Activated CD8-positive, alpha-beta memory T cell treated with anti-CD3 and anti-CD28 coated beads for 36 hours (primary cell): Measurements from ENCODE around the gene SARS2. TPM values are rescaled to one million over a fixed set of nuclear protein-coding genes. Genes with fewer than 3 reads are reported as not detected.
"Not testable (repeated sequence)": the region's sequence is repeated elsewhere in the genome, so short reads cannot be mapped to it uniquely, and the experiment has no call there.

ENCODE experiments used
- CTCF ChIA-PET: fragments of 350-600 bp; sonication (Branson Sonifier 250); formaldehyde crosslinking; loops from one replicate; lab custom pipeline; 2021; ENCODE audit warnings: antibody characterized with exemption; lab: Charles Lee
- POLR2A ChIA-PET: fragments of 350-600 bp; sonication (Branson Sonifier 250); formaldehyde crosslinking; loops from one replicate; lab custom pipeline; 2021; ENCODE audit warnings: antibody characterized with exemption; lab: Charles Lee
- total RNA-seq, 2 experiments: library from RNA; stranded (reverse); gene quantifications; one replicate each; pipeline ENCODE4 v1.2.3, GENCODE V29; 2021

SARS2 gene
- total RNA-seq, 2 experiments from 2014 or later = 41.7 to 47.3 TPM

GRCh38 chr19:38904581-38905539, 25.7 kb downstream of the SARS2 start:
- CTCF ChIA-PET = no interaction called here
- POLR2A ChIA-PET = interaction anchor here (0.6 kb wide), 1 partner anchor 9 kb away, joined by 5 read pairs; no protein-coding TSS in a partner anchor

GRCh38 chr19:38901683-38902082, 28.9 kb downstream of the SARS2 start:
- POLR2A ChIA-PET = no interaction called here

GRCh38 chr19:38900743-38901190, 29.8 kb downstream of the SARS2 start:
- POLR2A ChIA-PET = interaction anchor here (0.6 to 0.8 kb wide), 2 partner anchors 14 to 23 kb away, joined by 3 to 4 read pairs; partner anchors contain the start of gene RINL

More at GRCh38 chr19:38901683-38902082, 28.9 kb downstream of the SARS2 start:
- CTCF ChIA-PET = interaction anchor here (1.4 to 1.5 kb wide), 3 partner anchors 12 to 26 kb away, joined by 3 to 4 read pairs (median 3); no protein-coding TSS in a partner anchor

GRCh38 chr19:38900202-38900629, 30.3 kb downstream of the SARS2 start:
- POLR2A ChIA-PET = interaction anchor here (0.6 to 0.8 kb wide), 2 partner anchors 14 to 23 kb away, joined by 3 to 4 read pairs; partner anchors contain the start of gene RINL
- CTCF ChIA-PET = interaction anchor here (0.7 to 1.6 kb wide), 7 partner anchors 13 to 30 kb away, joined by 3 to 7 read pairs (median 3); partner anchors contain the start of genes MRPS12 and SARS2

More at GRCh38 chr19:38900743-38901190, 29.8 kb downstream of the SARS2 start:
- CTCF ChIA-PET = interaction anchor here (0.7 to 1.6 kb wide), 7 partner anchors 13 to 29 kb away, joined by 3 to 7 read pairs (median 3); partner anchors contain the start of genes MRPS12 and SARS2

- POLR2A ChIA-PET = interaction anchor here (0.6 kb wide), 2 partner anchors 35 to 230 kb away, joined by 3 to 6 read pairs; no protein-coding TSS in a partner anchor
- CTCF ChIA-PET = interaction anchor here (0.7 to 1.6 kb wide), 3 partner anchors 12 to 27 kb away, joined by 3 to 4 read pairs (median 3); no protein-coding TSS in a partner anchor
Measured at GRCh38 chr19:38899447-38900201, 30.9 kb downstream of the SARS2 start, which contains the start of the genes NFKBIB and SIRT2. Gene NFKBIB, plus strand, starts transcription at chr19:38899969. Its CDS starts 64 bp downstream, at chr19:38900033. Gene SIRT2, minus strand, starts transcription at chr19:38899618. Its CDS starts 97 bp downstream, at chr19:38899521.

- ChIA-PET CTCF (interaction anchor here (1.2 kb wide), 1 partner anchor 11 kb away, joined by 4 read pairs; no protein-coding TSS in a partner anchor), POLR2A (interaction anchor here (0.6 kb wide), 1 partner anchor 229 kb away, joined by 3 read pairs; no protein-coding TSS in a partner anchor)
Measured at GRCh38 chr19:38898788-38899446, 31.6 kb downstream of the SARS2 start.

GRCh38 chr19:38894968-38895367, 35.6 kb downstream of the SARS2 start:
- ChIA-PET POLR2A (interaction anchor here (0.7 kb wide), 1 partner anchor 18 kb away, joined by 3 read pairs; no protein-coding TSS in a partner anchor), CTCF (no interaction called here)

GRCh38 chr19:38893341-38893771, 37.2 kb downstream of the SARS2 start:
- POLR2A ChIA-PET = no interaction called here
- CTCF ChIA-PET = interaction anchor here (1.8 kb wide), 1 partner anchor 36 kb away, joined by 5 read pairs; the partner anchor contains the start of genes MRPS12 and SARS2

GRCh38 chr19:38892841-38893240, 37.7 kb downstream of the SARS2 start:
- CTCF ChIA-PET = interaction anchor here (1.8 kb wide), 1 partner anchor 37 kb away, joined by 5 read pairs; the partner anchor contains the start of genes MRPS12 and SARS2
- POLR2A ChIA-PET = no interaction called here

GRCh38 chr19:38891771-38892170, 38.8 kb downstream of the SARS2 start:
- POLR2A ChIA-PET = no interaction called here
- CTCF ChIA-PET = interaction anchor here (1.8 kb wide), 1 partner anchor 38 kb away, joined by 5 read pairs; the partner anchor contains the start of genes MRPS12 and SARS2

GRCh38 chr19:38890686-38891085, 39.9 kb downstream of the SARS2 start:
- CTCF ChIA-PET = no interaction called here
- POLR2A ChIA-PET = no interaction called here

GRCh38 chr19:38889803-38890202, 40.8 kb downstream of the SARS2 start:
- CTCF ChIA-PET = no interaction called here
- POLR2A ChIA-PET = no interaction called here

GRCh38 chr19:38888876-38889275, 41.7 kb downstream of the SARS2 start:
- ChIA-PET CTCF (interaction anchor here (3.2 kb wide), 1 partner anchor 11 kb away, joined by 17 read pairs; the partner anchor contains the start of gene RINL), POLR2A (no interaction called here)

GRCh38 chr19:38884691-38885090, 45.9 kb downstream of the SARS2 start:
- CTCF ChIA-PET = interaction anchor here (1.2 kb wide), 1 partner anchor 28 kb away, joined by 3 read pairs; no protein-coding TSS in a partner anchor

GRCh38 chr19:38883286-38883685, 47.3 kb downstream of the SARS2 start:
- CTCF ChIA-PET = no interaction called here
- POLR2A ChIA-PET = no interaction called here

More at GRCh38 chr19:38884691-38885090, 45.9 kb downstream of the SARS2 start:
- POLR2A ChIA-PET = not testable (repeated sequence)

- CTCF ChIA-PET = no interaction called here
- POLR2A ChIA-PET = no interaction called here
Measured at GRCh38 chr19:38880882-38881609, 49.5 kb downstream of the SARS2 start.
